ENCODE data around the gene SLC25A26. TPM values are rescaled to one million over a fixed set of nuclear protein-coding genes. Genes with fewer than 3 reads are reported as not detected.

The SLC25A26 gene
- total RNA-seq, 2 experiments from 2014 or later: 22.6 TPM

GRCh38 chr3:66228707-66229106, 7.9 kb downstream of the SLC25A26 start:
- Mint-ChIP-seq H3K36me3 (peaks cover 35% of the 10 kb centered on the region), H3K9me3 (peaks cover 6% of the 10 kb centered on the region), H3K27me3 (no peaks in the 10 kb centered on the region), H3K4me1 (ENCODE audit: low read depth) (peaks cover 56% of the 10 kb centered on the region), H3K27ac (no peak overlapping the region), H3K4me3 (no peak overlapping the region)
- no peak for DNase-seq
- ChIA-PET POLR2A (interaction anchor here (1.0 kb wide), 1 partner anchor 13 kb away, joined by 3 read pairs; no protein-coding TSS in a partner anchor), CTCF (interaction anchor here (1.0 kb wide), 1 partner anchor 153 kb away, joined by 3 read pairs; no protein-coding TSS in a partner anchor)
- intact Hi-C loops (cut with micrococcal nuclease): no loop called here

- Mint-ChIP-seq H3K9me3 (peaks cover 2% of the 10 kb centered on the region), H3K4me3 (no peak overlapping the region), H3K27me3 (no peaks in the 10 kb centered on the region), H3K36me3 (peaks cover 25% of the 10 kb centered on the region), H3K27ac (no peak overlapping the region), H3K4me1 (ENCODE audit: low read depth) (peaks cover 46% of the 10 kb centered on the region)
- ChIA-PET POLR2A (no interaction called here), CTCF (interaction anchor here (1.2 kb wide), 1 partner anchor 592 kb away, joined by 4 read pairs; no protein-coding TSS in a partner anchor)
- intact Hi-C loops (cut with micrococcal nuclease): no loop called here
- DNase-seq: no peak
Measured at GRCh38 chr3:66229931-66230330, 9.1 kb downstream of the SLC25A26 start.

GRCh38 chr3:66233033-66233432, 12.2 kb downstream of the SLC25A26 start:
- no peak overlapping the region for H3K4me3 Mint-ChIP-seq
- intact Hi-C loops (cut with micrococcal nuclease): no loop called here
- H3K27me3 Mint-ChIP-seq: no peaks in the 10 kb centered on the region
- CTCF ChIA-PET: no interaction called here
- no peak overlapping the region for H3K27ac Mint-ChIP-seq
- POLR2A ChIA-PET: no interaction called here
- peaks cover 15% of the 10 kb centered on the region for H3K9me3 Mint-ChIP-seq
- H3K36me3 Mint-ChIP-seq: peaks cover 26% of the 10 kb centered on the region
- H3K4me1 Mint-ChIP-seq (ENCODE audit: low read depth): peaks cover 27% of the 10 kb centered on the region
- no peak for DNase-seq

- Mint-ChIP-seq H3K27ac (no peak overlapping the region), H3K4me3 (no peak overlapping the region), H3K36me3 (peaks cover 44% of the 10 kb centered on the region), H3K9me3 (peaks cover 32% of the 10 kb centered on the region), H3K4me1 (ENCODE audit: low read depth) (peaks cover 28% of the 10 kb centered on the region), H3K27me3 (no peaks in the 10 kb centered on the region)
- ChIA-PET POLR2A (no interaction called here), CTCF (interaction anchor here (0.7 to 1.1 kb wide), 2 partner anchors 12 to 18 kb away, joined by 3 to 4 read pairs; no protein-coding TSS in a partner anchor)
- DNase-seq: no peak
- intact Hi-C loops (cut with micrococcal nuclease): loop anchor here (5.0 kb wide), 1 partner anchor 236 kb away; no protein-coding TSS in a partner anchor
Measured at GRCh38 chr3:66236281-66236680, 15.5 kb downstream of the SLC25A26 start.

DNA sequence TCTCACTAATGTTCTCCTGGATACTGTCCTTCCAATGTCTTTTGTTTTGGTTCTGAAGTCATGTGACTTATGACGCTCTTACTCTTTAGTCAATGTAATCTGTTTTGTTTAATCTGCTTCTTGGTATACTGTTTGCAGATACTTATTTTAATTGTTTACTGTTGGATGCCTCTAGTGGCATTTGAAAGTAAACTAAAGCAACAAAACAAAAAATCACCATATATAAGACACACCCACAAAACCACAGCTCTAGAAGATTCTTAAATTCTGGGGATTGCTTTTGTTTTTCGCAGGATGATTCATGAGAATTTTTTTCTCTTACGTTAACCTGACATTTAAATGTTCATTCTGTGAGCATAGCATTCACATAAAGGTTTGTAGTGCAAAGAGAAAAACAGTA, 16.8 kb downstream of the SLC25A26 start:
- H3K36me3 Mint-ChIP-seq: peaks cover 47% of the 10 kb centered on the region
- peaks cover 32% of the 10 kb centered on the region for H3K9me3 Mint-ChIP-seq
- POLR2A ChIA-PET: no interaction called here
- H3K27ac Mint-ChIP-seq: no peak overlapping the region
- CTCF ChIA-PET: no interaction called here
- DNase-seq: no peak
- H3K4me1 Mint-ChIP-seq (ENCODE audit: low read depth): peaks cover 26% of the 10 kb centered on the region
- no peak overlapping the region for H3K4me3 Mint-ChIP-seq
- intact Hi-C loops (cut with micrococcal nuclease): loop anchor here (5.0 kb wide), 1 partner anchor 235 kb away; no protein-coding TSS in a partner anchor
- no peaks in the 10 kb centered on the region for H3K27me3 Mint-ChIP-seq

DNA sequence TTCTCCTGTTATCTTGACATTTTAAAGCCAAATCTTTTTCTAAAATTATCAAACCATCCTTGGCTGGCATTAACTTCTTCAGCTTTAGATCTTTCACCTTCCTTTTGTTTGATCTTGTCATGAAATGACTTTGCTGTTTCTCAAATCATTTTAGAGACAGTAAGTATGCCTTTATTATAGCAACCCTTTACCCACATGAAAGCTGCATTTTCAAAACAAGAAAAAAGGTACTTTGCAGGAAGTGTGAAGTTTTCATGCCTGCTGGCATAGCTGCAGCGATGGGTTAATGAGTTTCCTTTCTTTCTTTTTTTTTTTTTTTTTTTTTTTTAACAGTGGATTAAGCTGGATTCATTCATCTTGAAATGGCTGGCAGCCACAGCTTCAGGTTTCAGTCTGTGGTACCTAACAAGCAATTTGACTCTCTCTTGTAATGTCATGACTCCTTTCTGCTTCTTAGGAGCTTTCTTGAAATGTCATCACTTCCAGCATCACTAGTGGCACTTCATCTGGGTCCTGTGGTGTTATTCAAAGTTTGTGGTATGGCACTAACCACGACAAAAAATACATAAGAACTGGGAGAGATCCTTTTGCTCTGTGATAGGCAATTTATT, 18.8 kb downstream of the SLC25A26 start:
- peaks cover 54% of the 10 kb centered on the region for H3K36me3 Mint-ChIP-seq
- peaks cover 21% of the 10 kb centered on the region for H3K4me1 Mint-ChIP-seq (ENCODE audit: low read depth)
- POLR2A ChIA-PET: interaction anchor here (0.6 to 1.4 kb wide), 4 partner anchors 14 to 230 kb away, joined by 3 to 6 read pairs (median 4); partner anchors contain the start of gene SLC25A26
- H3K27ac Mint-ChIP-seq: peak overlapping the region; percentile 57
- CTCF ChIA-PET: interaction anchor here (0.7 to 0.8 kb wide), 3 partner anchors 62 to 229 kb away, joined by 3 to 4 read pairs (median 3); no protein-coding TSS in a partner anchor
- no peaks in the 10 kb centered on the region for H3K27me3 Mint-ChIP-seq
- intact Hi-C loops (cut with micrococcal nuclease): loop anchor here (1.0 to 5.0 kb wide), 5 partner anchors 15 to 233 kb away; no protein-coding TSS in a partner anchor
- peak; percentile 63 for DNase-seq
- no peak overlapping the region for H3K4me3 Mint-ChIP-seq
- peaks cover 32% of the 10 kb centered on the region for H3K9me3 Mint-ChIP-seq

DNA sequence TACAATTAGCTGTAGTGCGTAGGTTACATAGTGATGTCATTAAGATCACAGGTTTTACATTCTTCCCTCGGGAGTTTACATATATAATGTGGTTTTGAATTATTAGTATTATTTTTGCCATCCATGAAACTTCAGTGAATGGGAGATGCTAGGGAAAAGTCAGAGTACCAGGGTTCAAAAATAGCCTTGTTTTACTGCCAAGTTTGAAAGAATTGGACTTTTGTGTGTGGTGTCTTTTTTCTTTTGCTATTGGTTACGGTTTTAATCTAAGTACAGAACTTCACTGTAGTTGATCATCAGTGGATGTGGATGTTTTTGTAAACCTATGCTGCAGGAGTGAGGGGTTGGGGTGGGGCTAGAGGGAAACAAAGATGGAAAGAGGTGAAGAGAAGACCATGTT, 20.7 kb downstream of the SLC25A26 start:
- Mint-ChIP-seq H3K4me3 (no peak overlapping the region), H3K27ac (no peak overlapping the region), H3K4me1 (ENCODE audit: low read depth) (peaks cover 21% of the 10 kb centered on the region), H3K9me3 (peaks cover 25% of the 10 kb centered on the region), H3K27me3 (no peaks in the 10 kb centered on the region), H3K36me3 (peaks cover 55% of the 10 kb centered on the region)
- intact Hi-C loops (cut with micrococcal nuclease): no loop called here
- POLR2A ChIA-PET: interaction anchor here (1.0 kb wide), 1 partner anchor 13 kb away, joined by 3 read pairs; no protein-coding TSS in a partner anchor
- no peak for DNase-seq
- CTCF ChIA-PET: interaction anchor here (3.1 kb wide), 1 partner anchor 11 kb away, joined by 21 read pairs; no protein-coding TSS in a partner anchor

DNA sequence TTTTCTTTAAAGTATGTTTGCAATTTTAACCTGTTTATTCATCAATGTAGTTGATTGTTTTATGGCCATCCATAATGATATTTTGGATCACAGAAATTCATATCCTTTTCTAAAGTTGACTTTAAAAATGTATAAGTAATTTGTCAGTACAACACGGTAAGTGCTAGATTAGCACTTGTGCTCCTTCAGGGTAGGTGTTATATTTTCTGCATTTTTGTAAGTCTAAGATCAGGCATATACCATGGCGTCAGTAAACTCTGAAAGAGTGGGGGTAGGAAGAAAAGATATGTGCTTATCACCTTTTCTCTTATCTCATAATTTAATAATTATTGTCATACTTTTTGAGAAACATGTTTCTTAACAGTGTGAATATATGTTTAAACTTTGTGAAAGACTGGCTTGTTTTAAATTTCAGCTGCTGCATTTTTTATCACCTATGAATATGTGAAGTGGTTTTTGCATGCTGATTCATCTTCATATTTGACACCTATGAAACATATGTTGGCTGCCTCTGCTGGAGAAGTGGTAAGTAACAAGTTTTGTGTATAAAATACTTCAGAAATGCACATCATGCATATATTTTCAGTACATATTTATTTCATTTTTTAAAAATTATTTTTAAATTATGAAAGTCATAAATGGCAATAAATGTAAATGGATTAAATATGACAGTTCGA, 22.1 kb downstream of the SLC25A26 start:
- no peak overlapping the region for H3K27ac Mint-ChIP-seq
- ChIA-PET POLR2A (interaction anchor here (0.9 kb wide), 1 partner anchor 22 kb away, joined by 3 read pairs; the partner anchor contains the start of gene SLC25A26), CTCF (interaction anchor here (1.0 to 3.1 kb wide), 3 partner anchors 10 to 135 kb away, joined by 3 to 21 read pairs (median 3); no protein-coding TSS in a partner anchor)
- intact Hi-C loops (cut with micrococcal nuclease): no loop called here
- no peak overlapping the region for H3K4me3 Mint-ChIP-seq
- H3K4me1 Mint-ChIP-seq (ENCODE audit: low read depth): peaks cover 17% of the 10 kb centered on the region
- H3K9me3 Mint-ChIP-seq: peaks cover 18% of the 10 kb centered on the region
- H3K27me3 Mint-ChIP-seq: no peaks in the 10 kb centered on the region
- no peak for DNase-seq
- H3K36me3 Mint-ChIP-seq: peaks cover 41% of the 10 kb centered on the region

DNA sequence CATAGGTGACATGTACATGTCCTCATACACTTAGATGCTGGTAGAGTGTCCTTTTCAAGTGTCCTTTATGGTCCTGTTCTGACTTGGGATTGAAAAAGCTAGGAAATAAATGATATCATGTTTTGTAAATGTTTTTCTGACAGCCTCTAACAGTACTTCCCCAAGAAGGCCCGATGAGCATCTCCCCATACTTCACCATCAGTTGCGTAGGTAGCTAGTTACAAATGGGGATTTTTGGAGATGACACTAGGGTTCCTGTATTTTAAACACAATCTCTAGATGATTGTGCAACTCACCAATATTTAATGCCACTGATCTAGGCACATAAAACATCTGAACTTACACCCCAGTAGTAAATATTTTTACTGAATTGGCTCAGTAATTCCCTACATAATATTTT, 27.8 kb downstream of the SLC25A26 start:
- ChIA-PET CTCF (interaction anchor here (0.7 to 9.4 kb wide), 2 partner anchors 129 to 570 kb away, joined by 5 to 180 read pairs; no protein-coding TSS in a partner anchor), POLR2A (no interaction called here)
- no peak overlapping the region for H3K4me3 Mint-ChIP-seq
- H3K9me3 Mint-ChIP-seq: no peaks in the 10 kb centered on the region
- H3K27ac Mint-ChIP-seq: no peak overlapping the region
- H3K36me3 Mint-ChIP-seq: peaks cover 18% of the 10 kb centered on the region
- intact Hi-C loops (cut with micrococcal nuclease): no loop called here
- H3K27me3 Mint-ChIP-seq: no peaks in the 10 kb centered on the region
- no peak for DNase-seq
- no peaks in the 10 kb centered on the region for H3K4me1 Mint-ChIP-seq (ENCODE audit: low read depth)

- no peaks in the 10 kb centered on the region for H3K9me3 Mint-ChIP-seq
- intact Hi-C loops (cut with micrococcal nuclease): loop anchor here (1.0 kb wide), 1 partner anchor 562 kb away; no protein-coding TSS in a partner anchor
- POLR2A ChIA-PET: no interaction called here
Measured at GRCh38 chr3:66253790-66254620, 33.2 kb downstream of the SLC25A26 start.

DNA sequence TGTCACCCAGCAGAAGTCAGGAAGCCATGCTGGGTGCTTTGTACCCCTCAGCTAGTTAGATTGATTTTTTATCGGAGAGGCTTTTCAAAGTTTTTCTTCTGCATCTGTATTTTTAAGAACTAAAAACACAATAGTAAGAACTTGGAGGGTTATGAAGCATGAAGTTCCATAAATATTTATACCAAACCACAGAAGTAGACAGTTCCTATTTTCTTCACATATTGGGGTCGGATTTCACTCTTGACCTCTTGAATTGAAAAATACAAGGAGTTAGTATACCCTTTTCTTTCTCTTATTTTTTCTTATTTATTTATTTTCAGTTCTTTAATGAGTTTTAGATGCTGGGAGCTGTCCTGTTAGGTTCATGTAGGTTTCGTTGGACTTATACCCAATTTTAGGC, 35.1 kb downstream of the SLC25A26 start:
- Mint-ChIP-seq H3K27ac (no peak overlapping the region), H3K4me1 (ENCODE audit: low read depth) (peaks cover 6% of the 10 kb centered on the region), H3K36me3 (peaks cover 2% of the 10 kb centered on the region), H3K27me3 (no peaks in the 10 kb centered on the region), H3K4me3 (no peak overlapping the region), H3K9me3 (no peaks in the 10 kb centered on the region)
- intact Hi-C loops (cut with micrococcal nuclease): no loop called here
- no peak for DNase-seq
- POLR2A ChIA-PET: no interaction called here
- CTCF ChIA-PET: interaction anchor here (1.0 to 9.4 kb wide), 3 partner anchors 12 to 563 kb away, joined by 3 to 180 read pairs (median 5); no protein-coding TSS in a partner anchor

More at GRCh38 chr3:66253790-66254620, 33.2 kb downstream of the SLC25A26 start:
- CTCF ChIA-PET: interaction anchor here (0.7 to 9.4 kb wide), 35 partner anchors 8 to 857 kb away, joined by 3 to 180 read pairs (median 4); no protein-coding TSS in a partner anchor
- H3K4me1 Mint-ChIP-seq (ENCODE audit: low read depth): peaks cover 6% of the 10 kb centered on the region
- DNase-seq: no peak
- peaks cover 9% of the 10 kb centered on the region for H3K36me3 Mint-ChIP-seq
- no peak overlapping the region for H3K4me3 Mint-ChIP-seq
- no peak overlapping the region for H3K27ac Mint-ChIP-seq
- no peaks in the 10 kb centered on the region for H3K27me3 Mint-ChIP-seq
